GM19395 (cell line): ENCODE results near the gene SOCS6.
"Not testable (repeated sequence)": the region's sequence is repeated elsewhere in the genome, so short reads cannot be mapped to it uniquely, and the experiment has no call there.

ENCODE experiments used
- ATAC-seq: cut with Tn5 transposase; IDR thresholded peaks from one replicate; pipeline ENCODE4 v1.9.1; 2021; ENCODE audit warnings: mild to moderate bottlenecking, moderate library complexity; ENCODE audit not compliant: unreplicated experiment

Gene SOCS6

DNA sequence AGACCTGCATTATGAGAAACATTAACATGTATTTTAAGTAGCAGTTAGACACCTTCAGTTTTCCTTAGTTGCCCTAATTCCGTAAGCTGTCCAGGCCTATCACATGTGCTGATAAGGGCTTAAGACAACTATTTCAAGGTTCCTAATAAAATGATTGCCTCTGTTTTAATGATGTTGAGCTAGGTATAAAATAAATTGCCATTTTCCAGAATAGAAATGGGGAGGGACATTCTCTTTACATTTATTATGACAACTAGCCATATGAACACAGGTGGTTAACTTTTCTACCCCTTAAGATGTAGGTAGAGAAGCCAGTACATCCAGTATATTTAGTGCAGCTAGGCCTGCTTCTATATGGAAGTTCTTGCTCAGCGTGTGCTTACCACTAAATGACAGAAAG, 65.9 kb downstream of the SOCS6 start:
- ATAC-seq, result no peak

DNA sequence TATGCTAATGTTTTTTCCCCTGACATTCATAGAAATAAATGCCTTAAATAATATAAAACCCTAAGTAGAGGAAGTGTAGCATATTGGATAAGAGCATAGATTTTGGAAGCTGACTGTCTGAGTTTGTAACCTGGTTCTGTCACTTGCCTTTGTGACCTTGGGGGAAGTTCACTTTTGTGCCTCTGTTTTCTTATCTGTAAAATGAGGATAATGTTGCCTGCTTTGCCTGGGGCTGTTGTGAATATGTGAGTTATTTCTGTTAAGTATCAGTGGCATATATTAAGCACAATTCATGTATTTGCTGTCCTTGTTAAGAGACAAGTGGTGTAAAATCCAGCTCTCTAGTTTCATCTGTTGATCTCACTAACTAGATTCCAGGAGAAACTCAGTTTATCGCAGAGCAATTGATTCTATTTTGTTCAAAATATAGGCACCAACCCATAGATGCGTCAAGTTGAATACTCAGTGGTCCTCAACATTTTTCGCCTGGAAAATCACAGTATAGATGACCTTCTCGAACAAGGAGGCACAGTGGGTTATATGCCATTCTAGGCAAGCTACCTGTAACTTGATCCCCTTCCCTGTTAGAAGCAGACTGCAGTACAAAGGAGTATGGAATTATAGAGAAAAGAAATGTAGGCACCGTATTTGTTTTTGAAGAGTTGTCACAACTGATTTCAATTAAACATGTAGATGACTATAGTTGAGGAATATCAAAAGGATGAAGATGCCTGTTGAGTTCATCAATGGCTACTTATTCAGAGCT, 67.0 kb downstream of the SOCS6 start:
- ATAC-seq, result no peak

GRCh38 chr18:70358105-70358406, 69.2 kb downstream of the SOCS6 start:
- peak; percentile 63 for ATAC-seq

GRCh38 chr18:70359071-70359470, 70.2 kb downstream of the SOCS6 start:
- ATAC-seq, result no peak

- no peak for ATAC-seq
These were observed 73.4 kb downstream of the SOCS6 start for GRCh38 chr18:70362258-70362657.

DNA sequence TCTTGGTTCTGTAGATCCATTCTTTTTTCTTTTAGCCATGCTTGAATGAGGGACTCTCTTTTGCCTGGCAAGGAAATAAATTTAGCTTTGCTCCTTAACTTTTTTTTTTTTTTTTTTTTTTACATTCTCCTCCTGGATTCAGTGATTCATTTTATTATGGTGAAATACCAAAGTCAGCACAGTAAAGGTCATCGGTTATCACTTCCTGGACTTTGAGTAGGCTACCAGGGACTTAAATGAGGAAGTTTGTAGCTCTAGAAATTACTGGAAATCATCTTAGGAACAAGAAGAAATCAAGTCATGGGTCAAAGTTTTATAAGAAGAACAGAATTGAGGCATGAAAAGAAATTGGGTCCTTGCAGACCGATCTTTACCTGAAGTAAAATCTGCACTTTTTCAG, 75.0 kb downstream of the SOCS6 start:
- ATAC-seq, result no peak

GRCh38 chr18:70365361-70365760, 76.5 kb downstream of the SOCS6 start:
- no peak for ATAC-seq

DNA sequence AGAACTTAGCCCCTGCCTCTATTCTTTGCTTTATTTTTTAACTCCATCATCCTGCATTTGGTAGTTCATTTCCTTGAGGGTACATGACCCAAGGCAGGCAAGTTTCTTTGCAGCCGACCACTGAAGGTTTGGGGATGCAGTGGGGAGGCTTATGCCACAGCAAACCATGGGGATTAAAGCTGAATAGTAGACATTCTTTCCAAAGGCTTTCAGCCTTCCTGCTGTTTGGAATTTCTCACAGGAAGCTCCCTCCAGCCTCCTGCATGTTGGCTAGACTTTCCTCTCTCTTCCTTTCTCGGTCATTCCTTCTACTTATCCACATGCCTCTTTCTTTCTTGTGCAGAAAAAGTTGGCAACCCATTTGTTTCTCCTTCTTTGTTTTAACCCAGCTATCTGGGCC, 77.3 kb downstream of the SOCS6 start:
- ATAC-seq, result no peak

- no peak for ATAC-seq
These were observed 77.8 kb downstream of the SOCS6 start for GRCh38 chr18:70366670-70367069.

- ATAC-seq, result not testable (repeated sequence)
These were observed 78.5 kb downstream of the SOCS6 start for GRCh38 chr18:70367344-70367743.

- ATAC-seq, result no peak
These were observed 80.1 kb downstream of the SOCS6 start for GRCh38 chr18:70368903-70369302.

GRCh38 chr18:70370762-70371733, 82.2 kb downstream of the SOCS6 start:
- no peak for ATAC-seq

DNA sequence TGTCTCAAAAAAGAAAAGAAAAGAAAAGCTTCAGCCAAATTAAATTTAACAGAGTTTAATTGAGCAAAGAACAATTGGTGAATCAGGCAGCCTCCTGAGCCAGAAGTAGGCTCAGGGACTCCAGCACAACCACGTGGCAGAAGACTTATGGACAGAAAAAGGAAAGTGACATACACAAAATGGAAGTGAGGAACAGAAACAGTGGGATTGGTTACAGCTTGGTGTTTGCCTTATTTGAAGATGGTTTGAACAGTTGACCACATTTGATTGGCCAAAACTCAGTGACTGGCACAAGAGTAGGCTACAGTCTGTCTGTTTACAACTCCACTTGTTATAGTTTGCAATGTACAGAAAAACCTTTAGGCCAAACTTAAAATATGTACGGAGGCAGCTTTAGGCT, 83.1 kb downstream of the SOCS6 start:
- no peak for ATAC-seq

GRCh38 chr18:70372450-70373041, 83.7 kb downstream of the SOCS6 start:
- ATAC-seq, result no peak

DNA sequence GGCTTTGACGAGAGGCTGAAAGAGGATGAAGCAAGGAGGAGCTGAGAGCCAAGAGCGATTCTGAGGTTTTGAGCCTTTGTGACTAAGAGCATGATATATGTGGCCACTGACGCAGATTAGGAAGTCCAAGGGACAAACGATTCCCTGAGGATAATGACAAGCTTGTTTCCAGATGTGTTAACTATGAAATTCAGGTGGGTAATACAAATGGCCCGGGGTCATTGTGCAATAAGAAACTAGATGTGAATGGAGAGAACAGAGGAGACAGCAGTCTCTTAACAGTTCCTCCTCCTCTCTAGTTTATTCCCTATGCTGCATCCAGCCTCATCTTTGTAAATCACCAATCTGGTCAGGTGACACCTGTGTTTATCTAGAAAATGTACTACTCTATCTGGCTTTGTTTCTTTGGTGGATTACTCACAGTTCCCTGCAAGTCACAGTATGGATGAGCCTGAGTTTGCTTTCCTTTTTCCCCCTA, 84.2 kb downstream of the SOCS6 start:
- ATAC-seq, result no peak

GRCh38 chr18:70374154-70374553, 85.3 kb downstream of the SOCS6 start:
- ATAC-seq, result no peak

DNA sequence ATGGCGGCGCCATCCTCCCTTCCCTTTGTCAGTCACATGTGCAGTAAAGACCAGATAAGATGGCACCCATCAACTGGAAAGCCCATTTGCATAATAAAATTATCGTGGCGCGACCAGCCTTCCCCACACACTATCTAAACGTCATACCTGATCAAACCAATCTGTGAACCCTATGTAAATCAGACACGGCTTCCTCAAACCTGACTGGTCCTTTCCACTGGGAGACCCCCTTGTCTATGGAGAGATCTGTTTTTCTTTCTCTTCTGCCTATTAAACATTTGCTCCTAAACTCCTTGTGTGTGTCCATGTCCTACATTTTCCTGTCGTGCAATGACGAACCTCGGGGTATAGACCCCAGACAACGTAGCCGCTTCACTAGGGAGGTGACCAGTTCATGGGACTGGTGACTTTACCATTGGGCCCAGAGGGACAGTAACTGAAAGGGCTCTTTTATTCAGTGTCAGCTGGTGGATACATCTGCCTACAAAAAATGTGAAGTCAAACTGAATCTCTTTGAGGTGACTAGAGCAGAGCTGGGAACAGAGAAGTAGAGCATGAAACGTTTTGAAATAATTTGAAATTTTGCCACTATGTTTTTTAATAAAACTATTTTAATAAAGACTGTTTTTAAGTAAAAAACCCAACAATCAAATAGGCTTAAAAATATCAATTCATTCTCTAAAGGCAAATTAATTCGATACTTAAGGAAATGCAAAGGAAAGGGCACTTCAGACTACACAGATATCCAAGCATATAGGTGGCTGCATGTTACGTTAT, 87.5 kb downstream of the SOCS6 start:
- ATAC-seq, result no peak

- no peak for ATAC-seq
These were observed 88.0 kb downstream of the SOCS6 start for GRCh38 chr18:70376914-70377258.

GRCh38 chr18:70377317-70377799, 88.5 kb downstream of the SOCS6 start:
- ATAC-seq, result no peak

- no peak for ATAC-seq
These were observed 89.2 kb downstream of the SOCS6 start for GRCh38 chr18:70377857-70378701.
